SU-DHL-6 (cell line): ENCODE data around the gene SCAPER.

Experiments used
- CTCF ChIP-seq: fragments of 200-600 bp; sonication (generic); IDR thresholded peaks from one replicate; pipeline ENCODE4 v1.5.1; 2017; ENCODE audit warnings: antibody characterized with exemption, mild to moderate bottlenecking, low read length, moderate library complexity; ENCODE audit not compliant: insufficient read depth, poor library complexity, severe bottlenecking
- EZH2phosphoT487 ChIP-seq: fragments of 200-600 bp; sonication (generic), shearing (Covaris generic); conservative IDR thresholded peaks from 2 replicates; pipeline ENCODE4 v1.6.1; 2018; ENCODE audit warnings: mild to moderate bottlenecking, antibody characterized with exemption, low read length, moderate library complexity, mixed read lengths

- TF ChIP-seq CTCF (no peak), EZH2phosphoT487 (no peak)
Measured at GRCh38 chr15:76376029-76376428, 529.1 kb downstream of the SCAPER start.
